ENCODE data around the gene GSDMA. TPM values are rescaled to one million over a fixed set of nuclear protein-coding genes. Genes with fewer than 3 reads are reported as not detected.

Gene GSDMA
- total RNA-seq: 0.74 TPM

DNA sequence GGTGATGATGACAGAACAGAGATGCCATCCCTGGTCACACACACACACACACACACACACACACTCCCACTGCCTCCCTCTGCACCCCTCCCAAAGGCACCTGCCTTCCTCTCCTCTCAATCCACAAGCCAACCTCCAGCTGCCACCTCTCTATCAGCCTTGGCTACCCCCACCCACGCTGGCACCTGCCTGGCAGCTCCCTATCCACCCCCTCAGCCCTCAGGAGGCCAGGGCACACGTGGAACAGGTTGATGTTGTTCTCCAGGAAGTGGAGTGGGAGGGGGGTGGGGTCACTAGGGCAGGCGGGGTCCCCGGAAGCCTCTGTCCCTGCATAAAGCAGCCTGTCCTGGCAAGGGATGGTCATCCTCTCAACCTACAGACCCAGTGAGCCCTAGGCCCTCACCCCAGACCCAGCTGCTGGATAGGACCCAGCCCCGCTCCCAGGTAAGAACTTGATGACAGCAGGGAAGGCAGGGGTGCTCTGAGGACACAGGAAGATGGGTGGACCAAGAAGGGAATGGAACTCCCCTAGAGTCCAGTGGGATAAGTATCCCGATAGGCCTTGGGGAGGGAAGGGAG lies at the start of gene GSDMA:
TSS of gene GSDMA (plus strand) at position 363 of the 579 bp plus-strand sequence. CDS start 2,684 bp downstream, outside the sequence.
- Histone ChIP-seq H3K36me3 (no peaks in the 10 kb centered on the region), H3K4me3 (no peak within 1 kb of the TSS), H3K9me3 (no peaks in the 10 kb centered on the region), H3K27ac (no peak within 1 kb of the TSS), H3K4me1 (peaks cover 4% of the 10 kb centered on the region), H3K27me3 (no peaks in the 10 kb centered on the region)
- intact Hi-C loops (cut with DNase I): no loop called here
- DNase-seq (ENCODE audit: extremely low spot score in 2 of 2): no peak
- TF ChIP-seq POLR2AphosphoS5 (IDR thresholded peaks at IDR 0.05; ENCODE audit: insufficient read depth in 1 of 2, low read depth in 1 of 2): no peak
- TF ChIP-seq POLR2A (IDR thresholded peaks at IDR 0.05): no peak
- TF ChIP-seq, protein P1, sequence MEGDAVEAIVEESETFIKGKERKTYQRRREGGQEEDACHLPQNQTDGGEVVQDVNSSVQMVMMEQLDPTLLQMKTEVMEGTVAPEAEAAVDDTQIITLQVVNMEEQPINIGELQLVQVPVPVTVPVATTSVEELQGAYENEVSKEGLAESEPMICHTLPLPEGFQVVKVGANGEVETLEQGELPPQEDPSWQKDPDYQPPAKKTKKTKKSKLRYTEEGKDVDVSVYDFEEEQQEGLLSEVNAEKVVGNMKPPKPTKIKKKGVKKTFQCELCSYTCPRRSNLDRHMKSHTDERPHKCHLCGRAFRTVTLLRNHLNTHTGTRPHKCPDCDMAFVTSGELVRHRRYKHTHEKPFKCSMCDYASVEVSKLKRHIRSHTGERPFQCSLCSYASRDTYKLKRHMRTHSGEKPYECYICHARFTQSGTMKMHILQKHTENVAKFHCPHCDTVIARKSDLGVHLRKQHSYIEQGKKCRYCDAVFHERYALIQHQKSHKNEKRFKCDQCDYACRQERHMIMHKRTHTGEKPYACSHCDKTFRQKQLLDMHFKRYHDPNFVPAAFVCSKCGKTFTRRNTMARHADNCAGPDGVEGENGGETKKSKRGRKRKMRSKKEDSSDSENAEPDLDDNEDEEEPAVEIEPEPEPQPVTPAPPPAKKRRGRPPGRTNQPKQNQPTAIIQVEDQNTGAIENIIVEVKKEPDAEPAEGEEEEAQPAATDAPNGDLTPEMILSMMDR (IDR thresholded peaks at IDR 0.05): no peak

DNA sequence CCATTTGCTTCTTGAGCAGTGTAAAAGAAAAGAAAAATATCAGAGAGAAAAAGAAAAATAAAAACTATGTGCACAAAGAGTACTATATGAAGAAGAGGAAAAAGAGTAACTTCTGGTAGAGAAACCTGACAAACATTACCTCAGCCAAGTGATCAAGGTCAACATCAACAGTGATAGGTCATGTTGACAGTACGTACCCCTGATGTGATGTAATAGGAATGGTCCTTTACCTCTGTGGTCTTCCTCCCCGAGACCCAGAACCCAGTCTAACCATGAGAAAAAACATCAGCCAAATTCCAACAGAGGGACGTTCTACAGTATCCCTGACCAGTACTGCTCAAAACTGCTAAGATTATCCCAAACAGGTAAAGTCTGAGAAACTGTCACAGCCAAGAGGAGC lies 48.8 kb upstream of the GSDMA start:
- TF ChIP-seq, protein P1 (IDR thresholded peaks at IDR 0.05): no peak
- no peak for TF ChIP-seq POLR2AphosphoS5 (IDR thresholded peaks at IDR 0.05; ENCODE audit: insufficient read depth in 1 of 2, low read depth in 1 of 2)
- no peak for TF ChIP-seq POLR2A (IDR thresholded peaks at IDR 0.05)
- Histone ChIP-seq H3K36me3 (peaks cover 0 to 7% of the 10 kb centered on the region in 2 donors), H3K27me3 (no peaks in the 10 kb centered on the region), H3K4me3 (no peak overlapping the region), H3K27ac (no peak overlapping the region), H3K9me3 (no peaks in the 10 kb centered on the region), H3K4me1 (no peaks in the 10 kb centered on the region)
- intact Hi-C loops (cut with DNase I): no loop called here
- DNase-seq (ENCODE audit: extremely low spot score in 2 of 2): no peak

- Histone ChIP-seq H3K4me1 (no peaks in the 10 kb centered on the region), H3K36me3 (peaks cover 0 to 3% of the 10 kb centered on the region in 2 donors), H3K4me3 (no peak overlapping the region), H3K27ac (no peak overlapping the region), H3K9me3 (no peaks in the 10 kb centered on the region), H3K27me3 (no peaks in the 10 kb centered on the region)
- TF ChIP-seq POLR2AphosphoS5 (IDR thresholded peaks at IDR 0.05; ENCODE audit: insufficient read depth in 1 of 2, low read depth in 1 of 2): no peak
- no peak for TF ChIP-seq POLR2A (IDR thresholded peaks at IDR 0.05)
- TF ChIP-seq, protein P1 (IDR thresholded peaks at IDR 0.05): no peak
- DNase-seq (ENCODE audit: extremely low spot score in 2 of 2): no peak
- intact Hi-C loops (cut with DNase I): no loop called here
Measured at GRCh38 chr17:39915559-39915958, 47.2 kb upstream of the GSDMA start.

- Histone ChIP-seq H3K27ac (no peak overlapping the region), H3K4me3 (no peak overlapping the region), H3K9me3 (no peaks in the 10 kb centered on the region), H3K27me3 (no peaks in the 10 kb centered on the region), H3K36me3 (peaks cover 0 to 17% of the 10 kb centered on the region in 2 donors), H3K4me1 (no peaks in the 10 kb centered on the region)
- TF ChIP-seq POLR2AphosphoS5 (IDR thresholded peaks at IDR 0.05; ENCODE audit: insufficient read depth in 1 of 2, low read depth in 1 of 2) (no peak), POLR2A (IDR thresholded peaks at IDR 0.05) (no peak)
- TF ChIP-seq, protein P1 (IDR thresholded peaks at IDR 0.05): no peak
- intact Hi-C loops (cut with DNase I): no loop called here
- no peak for DNase-seq (ENCODE audit: extremely low spot score in 2 of 2)
Measured at GRCh38 chr17:39916918-39917317, 45.9 kb upstream of the GSDMA start.

DNA sequence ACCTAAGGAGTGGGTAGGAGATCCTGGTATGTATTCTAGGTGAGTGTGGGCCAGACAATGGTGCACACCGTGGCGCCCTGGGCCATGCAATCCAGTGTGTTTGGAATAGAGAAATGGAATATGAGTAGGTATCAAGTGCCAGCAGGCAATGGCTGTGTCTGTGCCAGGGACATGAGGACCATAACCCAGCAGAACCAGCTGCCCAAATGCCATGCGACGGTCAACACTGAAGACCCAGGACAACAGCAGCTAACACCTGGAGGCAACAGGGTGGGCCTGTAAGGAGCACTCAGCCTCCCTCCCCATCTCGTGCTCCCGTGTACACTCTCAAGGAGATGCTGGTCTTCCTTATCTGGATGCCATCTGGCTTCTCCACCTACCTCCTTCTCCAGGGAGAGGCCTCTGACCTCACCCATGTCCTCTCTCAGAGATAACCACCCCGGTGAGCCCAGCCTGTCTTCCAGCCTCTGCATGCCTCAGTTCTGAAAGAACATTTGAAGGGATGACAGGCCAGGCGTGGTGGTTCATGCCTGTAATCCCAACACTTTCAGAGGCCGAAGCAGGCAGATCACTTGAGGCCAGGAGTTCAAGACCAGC lies 43.6 kb upstream of the GSDMA start:
- Histone ChIP-seq H3K36me3 (peaks cover 0 to 36% of the 10 kb centered on the region in 2 donors), H3K4me3 (no peak overlapping the region), H3K4me1 (no peaks in the 10 kb centered on the region), H3K27ac (no peak overlapping the region), H3K27me3 (no peaks in the 10 kb centered on the region), H3K9me3 (no peaks in the 10 kb centered on the region)
- intact Hi-C loops (cut with DNase I): no loop called here
- no peak for DNase-seq (ENCODE audit: extremely low spot score in 2 of 2)
- TF ChIP-seq, protein P1 (IDR thresholded peaks at IDR 0.05): no peak
- TF ChIP-seq POLR2AphosphoS5 (IDR thresholded peaks at IDR 0.05; ENCODE audit: insufficient read depth in 1 of 2, low read depth in 1 of 2) (no peak), POLR2A (IDR thresholded peaks at IDR 0.05) (no peak)

Data from vagina (tissue), 2 donors.